GM10248 (cell line): ENCODE results near the gene CCDC57.
A peak's percentile ranks its signal among the peaks of the same experiment; 100 is the strongest.

ENCODE experiments used
- CTCF ChIA-PET: fragments of 300-600 bp; sonication (Branson Sonifier 250); formaldehyde crosslinking; extraction: SDS; loops from one replicate; lab custom pipeline; 2021; ENCODE audit warnings: antibody characterized with exemption; lab: Yijun Ruan, JAX
- POLR2A ChIA-PET: fragments of 350-650 bp; sonication (Branson Sonifier 250); formaldehyde crosslinking; extraction: SDS; loops from one replicate; lab custom pipeline; 2020; ENCODE audit warnings: antibody characterized with exemption; lab: Yijun Ruan, JAX
- DNase-seq: peaks from one replicate; pipeline ENCODE4 v3.0.0; 2012; ENCODE audit errors: extremely low spot score
- TF ChIP-seq, protein P1 (sequence below): IDR thresholded peaks from 2 replicates; pipeline ENCODE4 v1.5.1; 2012; ENCODE audit warnings: mild to moderate bottlenecking, low read depth; ENCODE audit errors: extremely low read depth, missing control alignments, control extremely low read depth

Gene CCDC57

DNA sequence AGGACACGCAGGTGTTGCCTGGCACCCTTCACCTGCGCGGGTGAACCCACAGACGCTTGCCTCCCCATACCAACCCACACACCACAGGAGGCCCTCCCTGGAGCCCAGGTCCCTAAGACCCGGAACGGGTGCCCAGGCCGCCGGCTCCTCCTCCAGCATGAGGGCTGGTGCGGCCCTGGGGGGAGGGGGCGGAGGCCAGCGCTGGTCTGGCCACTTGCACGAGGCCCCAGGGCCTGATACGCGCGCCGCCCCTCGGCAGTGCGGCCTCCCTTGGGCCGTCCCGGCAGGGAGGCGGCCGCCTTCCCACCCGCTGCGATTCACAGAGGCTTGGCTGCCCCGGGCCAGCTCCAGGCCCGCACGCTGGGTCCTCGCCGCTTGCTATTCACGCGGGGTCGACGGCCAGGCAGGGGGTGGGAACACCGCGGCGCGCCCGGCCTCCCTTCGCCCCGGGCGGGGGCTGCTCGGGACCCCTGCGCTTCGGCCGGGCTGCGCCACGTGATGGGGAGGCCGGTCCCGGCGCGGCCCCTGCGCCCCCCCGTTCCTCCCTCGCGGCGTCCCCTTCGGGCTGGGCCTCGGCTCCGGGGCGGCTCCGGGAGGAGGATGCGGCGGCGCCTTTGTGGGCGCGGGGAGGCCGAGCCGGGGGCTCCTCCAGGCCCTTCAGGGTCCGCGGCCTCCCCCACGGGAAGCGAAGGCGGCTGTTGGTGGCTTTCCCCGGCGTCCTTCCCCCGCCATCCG lies 115.3 kb downstream of the CCDC57 start:
- DNase-seq, result peak; percentile 50
- TF ChIP-seq, protein P1, sequence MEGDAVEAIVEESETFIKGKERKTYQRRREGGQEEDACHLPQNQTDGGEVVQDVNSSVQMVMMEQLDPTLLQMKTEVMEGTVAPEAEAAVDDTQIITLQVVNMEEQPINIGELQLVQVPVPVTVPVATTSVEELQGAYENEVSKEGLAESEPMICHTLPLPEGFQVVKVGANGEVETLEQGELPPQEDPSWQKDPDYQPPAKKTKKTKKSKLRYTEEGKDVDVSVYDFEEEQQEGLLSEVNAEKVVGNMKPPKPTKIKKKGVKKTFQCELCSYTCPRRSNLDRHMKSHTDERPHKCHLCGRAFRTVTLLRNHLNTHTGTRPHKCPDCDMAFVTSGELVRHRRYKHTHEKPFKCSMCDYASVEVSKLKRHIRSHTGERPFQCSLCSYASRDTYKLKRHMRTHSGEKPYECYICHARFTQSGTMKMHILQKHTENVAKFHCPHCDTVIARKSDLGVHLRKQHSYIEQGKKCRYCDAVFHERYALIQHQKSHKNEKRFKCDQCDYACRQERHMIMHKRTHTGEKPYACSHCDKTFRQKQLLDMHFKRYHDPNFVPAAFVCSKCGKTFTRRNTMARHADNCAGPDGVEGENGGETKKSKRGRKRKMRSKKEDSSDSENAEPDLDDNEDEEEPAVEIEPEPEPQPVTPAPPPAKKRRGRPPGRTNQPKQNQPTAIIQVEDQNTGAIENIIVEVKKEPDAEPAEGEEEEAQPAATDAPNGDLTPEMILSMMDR, result no peak
- POLR2A ChIA-PET, result interaction anchor here (0.6 to 1.5 kb wide), 6 partner anchors 9 to 170 kb away, joined by 3 to 7 read pairs (median 3); partner anchors contain the start of gene MAFG
- CTCF ChIA-PET, result interaction anchor here (1.3 to 1.7 kb wide), 4 partner anchors 17 to 227 kb away, joined by 3 to 4 read pairs (median 4); no protein-coding TSS in a partner anchor

DNA sequence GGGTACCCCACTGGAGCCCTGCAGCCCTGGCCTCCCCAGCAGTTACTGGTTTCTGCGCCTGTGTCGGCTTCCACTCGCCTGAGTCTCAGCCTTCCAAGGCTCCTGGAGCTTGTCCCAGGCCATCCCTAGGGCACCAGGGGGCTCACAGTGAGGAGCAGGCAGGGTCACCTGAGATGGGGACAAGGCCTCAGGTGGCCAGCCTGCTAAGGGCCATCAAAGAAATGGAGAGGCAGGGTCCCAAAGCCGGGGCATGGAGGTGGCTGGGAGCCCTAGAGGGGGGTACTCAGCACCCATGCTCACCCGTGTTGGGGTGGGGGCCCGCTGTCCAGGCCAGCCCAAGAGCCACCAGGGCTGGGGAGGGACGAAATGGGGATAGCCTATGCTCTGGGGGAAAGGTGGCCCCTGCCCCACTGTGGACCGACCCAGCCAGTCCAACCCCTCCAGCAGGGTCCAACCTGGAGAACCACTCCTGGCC lies 115.9 kb downstream of the CCDC57 start:
- CTCF ChIA-PET, result interaction anchor here (0.7 to 1.8 kb wide), 3 partner anchors 20 to 227 kb away, joined by 3 to 5 read pairs (median 3); no protein-coding TSS in a partner anchor
- TF ChIP-seq, protein P1, result no peak
- POLR2A ChIA-PET, result interaction anchor here (0.6 to 1.2 kb wide), 4 partner anchors 9 to 25 kb away, joined by 3 to 4 read pairs (median 3); no protein-coding TSS in a partner anchor
- no peak for DNase-seq

DNA sequence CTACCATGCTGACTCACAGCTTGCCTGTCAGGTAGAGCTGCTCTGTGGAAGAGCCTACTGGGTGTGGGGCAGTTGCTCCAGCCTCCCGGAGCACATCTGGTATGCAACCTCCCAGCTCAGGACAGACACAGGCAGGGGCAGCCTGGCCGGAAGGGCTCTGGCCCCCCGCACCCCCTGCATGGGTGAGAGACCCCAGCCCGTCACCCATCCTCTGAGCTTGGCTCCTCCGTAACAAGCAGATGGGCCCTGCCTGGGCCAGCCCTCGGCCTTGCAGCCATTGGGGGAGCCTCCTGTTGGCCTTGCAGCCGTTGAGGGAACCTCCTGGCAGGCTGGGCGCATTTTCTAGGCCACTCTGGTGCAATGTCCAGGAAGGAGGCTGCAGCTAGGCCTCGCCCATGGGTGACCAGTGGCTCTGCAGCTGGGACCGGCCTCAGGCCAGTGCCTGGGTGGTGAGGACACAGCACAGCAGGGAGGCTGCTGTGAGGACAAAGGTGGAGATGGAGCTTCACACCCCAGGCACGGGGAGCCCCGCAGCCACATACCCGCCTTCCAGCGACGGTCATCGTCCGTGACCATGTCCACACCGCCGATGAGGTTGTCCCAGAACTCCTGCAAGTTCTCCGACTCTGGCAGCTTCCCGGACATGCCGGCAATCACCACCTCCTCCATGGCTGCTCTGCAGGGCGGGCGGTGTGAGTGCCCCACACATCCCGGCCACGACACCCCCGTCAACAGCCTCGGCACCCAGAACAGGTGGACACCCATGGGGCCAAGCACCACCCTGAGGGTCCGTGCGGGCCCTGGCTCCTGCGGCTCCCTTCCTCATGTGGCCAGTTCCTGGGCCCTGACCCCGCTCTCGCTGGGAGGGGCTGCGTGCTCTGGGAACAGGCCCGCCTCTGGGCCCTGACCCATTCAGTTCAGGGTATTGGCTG lies 116.6 kb downstream of the CCDC57 start:
- ChIA-PET POLR2A (interaction anchor here (1.1 to 1.2 kb wide), 2 partner anchors 10 to 15 kb away, joined by 3 to 4 read pairs; no protein-coding TSS in a partner anchor), CTCF (interaction anchor here (0.7 to 1.8 kb wide), 5 partner anchors 10 to 66 kb away, joined by 3 to 5 read pairs (median 3); partner anchors contain the start of gene DCXR)
- TF ChIP-seq, protein P1, result no peak
- no peak for DNase-seq

DNA sequence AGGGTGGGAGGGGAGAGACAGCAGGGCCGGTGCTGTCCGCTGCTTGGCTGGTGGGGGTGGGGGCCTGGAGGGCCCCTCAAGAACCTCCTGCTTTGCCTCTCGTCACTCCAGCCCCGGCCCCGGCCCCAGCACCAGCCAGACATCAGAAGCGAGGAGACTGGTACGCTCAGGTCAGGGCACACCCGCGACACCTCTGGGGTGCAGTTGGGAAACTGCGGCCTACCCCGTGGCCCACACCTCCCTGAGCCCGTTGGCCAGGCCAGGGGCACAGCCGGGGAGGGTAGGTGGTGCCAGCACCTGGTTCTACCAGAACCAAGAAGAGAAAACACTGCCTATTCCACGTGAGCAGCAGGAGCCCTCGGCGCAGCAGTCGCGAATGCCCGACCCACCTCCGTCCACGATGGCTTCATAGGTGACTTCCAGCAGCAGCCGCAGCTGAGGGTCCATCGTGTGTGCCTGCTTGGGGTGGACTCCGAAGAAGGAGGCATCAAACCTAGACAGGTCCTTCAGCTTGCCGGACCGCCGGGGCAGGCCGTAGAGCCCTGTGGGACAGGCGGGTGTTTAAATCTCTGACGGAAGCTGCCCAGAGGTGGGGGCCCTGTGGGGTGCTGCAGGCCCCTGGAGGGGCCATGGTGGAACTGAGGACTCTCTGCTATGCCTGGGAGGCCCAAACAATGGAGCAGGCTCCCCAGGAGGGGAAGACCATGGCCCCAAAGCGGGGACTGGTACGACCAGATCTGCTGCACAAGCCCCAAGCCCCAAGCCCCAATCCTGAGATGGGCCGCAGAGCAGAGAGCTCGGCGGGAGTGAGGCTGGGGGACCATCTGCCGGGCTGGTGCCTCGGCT lies 117.5 kb downstream of the CCDC57 start:
- POLR2A ChIA-PET, result interaction anchor here (1.2 kb wide), 1 partner anchor 14 kb away, joined by 3 read pairs; no protein-coding TSS in a partner anchor
- TF ChIP-seq, protein P1, result no peak

DNA sequence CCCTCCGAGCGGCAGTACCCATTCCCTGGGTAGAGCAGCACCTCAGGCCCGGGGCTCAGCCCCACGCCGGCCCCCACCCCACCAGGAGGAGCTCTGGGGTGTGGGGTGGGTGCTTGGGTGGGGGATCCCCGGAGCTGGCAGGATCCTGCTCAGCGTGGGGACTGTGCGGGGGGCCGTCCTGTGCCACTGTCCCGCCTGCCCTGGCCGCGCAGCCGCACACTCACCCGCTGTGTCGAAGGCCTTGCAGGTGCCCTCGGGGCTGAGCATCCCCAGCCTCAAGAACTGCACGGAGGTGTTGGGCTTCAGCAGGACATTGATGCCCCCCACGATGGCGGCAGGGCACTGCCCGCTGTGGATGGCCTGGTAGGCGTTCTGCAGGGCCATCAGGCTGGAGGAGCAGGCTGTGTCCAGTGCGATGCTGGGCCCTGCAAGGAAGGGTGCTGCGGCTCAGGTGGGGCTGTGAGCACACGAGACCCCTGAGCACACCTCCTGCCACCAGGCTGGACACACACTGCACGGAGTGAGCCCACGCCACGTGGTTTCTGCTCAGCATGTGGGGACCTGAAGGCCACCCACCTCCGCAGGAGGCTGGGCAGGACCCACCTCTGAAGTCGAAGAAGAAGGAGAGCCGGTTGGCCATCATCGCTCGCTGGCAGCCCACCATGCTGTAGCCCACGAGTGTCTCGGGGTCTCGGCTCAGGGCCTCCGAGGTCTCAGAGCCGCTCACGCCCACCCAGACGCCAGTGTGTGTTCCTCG lies 119.5 kb downstream of the CCDC57 start:
- CTCF ChIA-PET, result interaction anchor here (1.4 kb wide), 1 partner anchor 56 kb away, joined by 3 read pairs; the partner anchor contains the start of gene DCXR
- no peak for DNase-seq
- TF ChIP-seq, protein P1, result no peak
- POLR2A ChIA-PET, result interaction anchor here (0.6 to 1.1 kb wide), 2 partner anchors 10 to 201 kb away, joined by 3 to 4 read pairs; no protein-coding TSS in a partner anchor

More for the DNA sequence above, 117.5 kb downstream of the CCDC57 start:
- DNase-seq, result no peak
- CTCF ChIA-PET, result interaction anchor here (0.7 to 1.8 kb wide), 4 partner anchors 11 to 57 kb away, joined by 3 to 5 read pairs (median 3); partner anchors contain the start of gene DCXR
